ENCODE results near the gene PIP5KL1. TPM values are rescaled to one million over a fixed set of nuclear protein-coding genes. Genes with fewer than 3 reads are reported as not detected.

PIP5KL1 gene
- total RNA-seq, 1 experiment from 2014 or later: 16.8 TPM

GRCh38 chr9:127878652-127879390 is 51.8 kb downstream of the PIP5KL1 start:
- H3K4me3 Mint-ChIP-seq: no peak overlapping the region
- TF ChIP-seq TCF7 (CRISPR knock-in tag; IDR thresholded peaks at IDR 0.05; ENCODE audit: low read depth) (no peak), ELF4 (CRISPR knock-in tag; IDR thresholded peaks at IDR 0.05; ENCODE audit: low read depth) (no peak), RELA (CRISPR knock-in tag; IDR thresholded peaks at IDR 0.05; ENCODE audit: borderline replicate concordance) (no peak), ZNF671 (CRISPR knock-in tag; IDR thresholded peaks at IDR 0.05) (no peak), NR1H2 (CRISPR knock-in tag; IDR thresholded peaks at IDR 0.05) (no peak), GRHL2 (CRISPR knock-in tag; IDR thresholded peaks at IDR 0.05; ENCODE audit: insufficient replicate concordance, severe bottlenecking) (no peak), NFYB (CRISPR knock-in tag; conservative IDR thresholded peaks at IDR 0.05; ENCODE audit: low read depth) (no peak), NFE2L1 (CRISPR knock-in tag; IDR thresholded peaks at IDR 0.05) (no peak), JUN (CRISPR knock-in tag; IDR thresholded peaks at IDR 0.05) (no peak), ZBTB21 (CRISPR knock-in tag; IDR thresholded peaks at IDR 0.05; ENCODE audit: borderline replicate concordance) (no peak), GABPB1 (CRISPR knock-in tag; IDR thresholded peaks at IDR 0.05) (no peak), HMGA2 (CRISPR knock-in tag; IDR thresholded peaks at IDR 0.05) (no peak)
- TF ChIP-seq, protein P1, sequence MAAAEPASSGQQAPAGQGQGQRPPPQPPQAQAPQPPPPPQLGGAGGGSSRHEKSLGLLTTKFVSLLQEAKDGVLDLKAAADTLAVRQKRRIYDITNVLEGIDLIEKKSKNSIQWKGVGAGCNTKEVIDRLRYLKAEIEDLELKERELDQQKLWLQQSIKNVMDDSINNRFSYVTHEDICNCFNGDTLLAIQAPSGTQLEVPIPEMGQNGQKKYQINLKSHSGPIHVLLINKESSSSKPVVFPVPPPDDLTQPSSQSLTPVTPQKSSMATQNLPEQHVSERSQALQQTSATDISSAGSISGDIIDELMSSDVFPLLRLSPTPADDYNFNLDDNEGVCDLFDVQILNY (CRISPR knock-in tag; IDR thresholded peaks at IDR 0.05): no peak
- CTCF ChIA-PET: interaction anchor here (1.0 to 3.0 kb wide), 6 partner anchors 10 to 144 kb away, joined by 3 to 17 read pairs (median 9); partner anchors contain the start of gene TOR2A
- no peak overlapping the region for H3K27ac Mint-ChIP-seq
- ATAC-seq (no peak), DNase-seq (ENCODE audit: low spot score) (no peak)
- POLR2A ChIA-PET: no interaction called here
- H3K9me3 Mint-ChIP-seq: no peaks in the 10 kb centered on the region
- peaks cover 17% of the 10 kb centered on the region for H3K4me1 Mint-ChIP-seq
- H3K27me3 Mint-ChIP-seq (ENCODE audit: low read depth): no peaks in the 10 kb centered on the region
- H3K36me3 Mint-ChIP-seq: no peaks in the 10 kb centered on the region

- CTCF ChIA-PET: interaction anchor here (1.0 to 3.0 kb wide), 6 partner anchors 9 to 143 kb away, joined by 3 to 17 read pairs (median 9); partner anchors contain the start of gene TOR2A
- POLR2A ChIA-PET: no interaction called here
- no peak for DNase-seq (ENCODE audit: low spot score)
- Mint-ChIP-seq H3K4me3 (peak overlapping the region; percentile 79), H3K9me3 (no peaks in the 10 kb centered on the region), H3K27ac (no peak overlapping the region), H3K36me3 (no peaks in the 10 kb centered on the region), H3K27me3 (ENCODE audit: low read depth) (no peaks in the 10 kb centered on the region), H3K4me1 (peaks cover 17% of the 10 kb centered on the region)
- peak; percentile 15 for ATAC-seq
- no peak for TF ChIP-seq ATF1 (CRISPR knock-in tag; IDR thresholded peaks at IDR 0.05)
- TF ChIP-seq NR3C1 (CRISPR knock-in tag; conservative IDR thresholded peaks at IDR 0.05; ENCODE audit: low read depth): no peak
Measured at GRCh38 chr9:127878001-127878651, 52.5 kb downstream of the PIP5KL1 start.

DNA sequence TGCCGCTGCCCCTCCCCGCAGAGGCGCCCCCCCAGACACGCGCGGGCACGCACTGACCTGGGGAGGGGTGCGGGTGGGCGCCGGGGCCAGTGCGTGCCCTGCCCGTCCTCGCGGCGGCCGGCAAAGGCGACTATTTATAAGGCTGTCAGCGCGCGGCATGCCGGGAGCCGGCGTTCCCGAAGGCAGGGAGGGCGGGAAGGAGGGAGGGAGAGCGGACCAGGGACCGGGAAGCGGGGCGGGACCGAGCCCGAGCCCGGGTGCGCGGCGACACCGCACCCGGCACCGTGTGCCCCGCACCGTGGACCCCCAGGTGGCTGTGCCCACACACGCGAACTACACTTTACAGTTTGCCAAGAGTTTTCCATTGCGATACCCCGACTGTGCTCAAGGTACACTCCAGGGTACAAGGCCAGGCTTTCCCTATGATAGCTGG is 53.0 kb downstream of the PIP5KL1 start, which contains the start of gene AK1:
Gene AK1 (minus strand): TSS at position 110 of the 433 bp plus-strand sequence. CDS start 3,058 bp downstream, outside the sequence.
- Mint-ChIP-seq H3K4me3 (peak within 1 kb of the TSS; percentile 79), H3K27me3 (ENCODE audit: low read depth) (no peaks in the 10 kb centered on the region), H3K27ac (no peak within 1 kb of the TSS), H3K4me1 (peaks cover 12% of the 10 kb centered on the region), H3K36me3 (no peaks in the 10 kb centered on the region), H3K9me3 (no peaks in the 10 kb centered on the region)
- DNase-seq (ENCODE audit: low spot score) (peak; percentile 76), ATAC-seq (peak; percentile 73)
- CTCF ChIA-PET: interaction anchor here (1.0 to 3.0 kb wide), 6 partner anchors 9 to 143 kb away, joined by 3 to 17 read pairs (median 9); partner anchors contain the start of gene TOR2A
- POLR2A ChIA-PET: no interaction called here
- no peak for TF ChIP-seq MYBL2 (CRISPR knock-in tag; IDR thresholded peaks at IDR 0.05)
- 0 out of 2 replicates have a peak, but pooled peaks have one; percentile 13 for TF ChIP-seq FOXK1 (CRISPR knock-in tag; IDR thresholded peaks at IDR 0.05)
- TF ChIP-seq HMGXB4 (CRISPR knock-in tag; IDR thresholded peaks at IDR 0.05): 0 out of 2 replicates have a peak, but pooled peaks have one; percentile 39
- no peak for TF ChIP-seq JAZF1 (CRISPR knock-in tag; IDR thresholded peaks at IDR 0.05)
- TF ChIP-seq, protein P1 (CRISPR knock-in tag; IDR thresholded peaks at IDR 0.05): peak; percentile 76; the same call in 1 of the 2 replicates
- peak; percentile 73 for TF ChIP-seq PRDM15 (CRISPR knock-in tag; IDR thresholded peaks at IDR 0.05)
